LNCaP clone FGC (cell line): ENCODE data around the gene SLC19A1.

Experiments
- DNase-seq: peaks from one replicate; pipeline ENCODE4 v3.0.0-alpha.2; 2011; ENCODE audit warnings: low read depth
- H3K4me3 ChIP-seq: 2 replicates; pipeline ENCODE4 v1.5.1; 2011; ENCODE audit warnings: mild to moderate bottlenecking, low read depth, low read length, control low read depth
- TF ChIP-seq, protein P1 (sequence below): IDR thresholded peaks from 2 replicates; pipeline ENCODE4 v1.5.1; 2012; ENCODE audit warnings: mild to moderate bottlenecking; ENCODE audit not compliant: control insufficient read depth, insufficient read depth; ENCODE audit errors: extremely low read depth

Gene SLC19A1

DNA sequence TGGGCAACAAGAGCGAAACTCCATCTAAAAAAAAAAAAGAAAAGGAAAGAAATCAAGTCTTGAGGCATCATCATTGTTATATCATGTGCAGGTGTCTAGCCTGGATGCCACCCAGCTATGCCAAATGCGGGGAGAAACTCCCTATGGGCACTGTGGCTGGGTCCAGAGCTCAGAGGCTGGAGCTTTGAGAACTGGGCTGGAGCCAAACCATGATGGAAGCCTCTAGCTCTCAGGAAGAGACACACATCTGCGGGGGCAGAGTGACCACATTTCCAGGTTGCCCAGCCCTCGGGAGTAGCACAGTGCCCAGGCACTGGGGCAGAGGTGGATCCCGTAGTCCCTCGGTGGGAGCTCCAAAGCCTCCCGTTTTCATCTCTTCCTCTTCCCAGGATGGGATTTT is 78.4 kb downstream of the SLC19A1 start:
- TF ChIP-seq, protein P1, sequence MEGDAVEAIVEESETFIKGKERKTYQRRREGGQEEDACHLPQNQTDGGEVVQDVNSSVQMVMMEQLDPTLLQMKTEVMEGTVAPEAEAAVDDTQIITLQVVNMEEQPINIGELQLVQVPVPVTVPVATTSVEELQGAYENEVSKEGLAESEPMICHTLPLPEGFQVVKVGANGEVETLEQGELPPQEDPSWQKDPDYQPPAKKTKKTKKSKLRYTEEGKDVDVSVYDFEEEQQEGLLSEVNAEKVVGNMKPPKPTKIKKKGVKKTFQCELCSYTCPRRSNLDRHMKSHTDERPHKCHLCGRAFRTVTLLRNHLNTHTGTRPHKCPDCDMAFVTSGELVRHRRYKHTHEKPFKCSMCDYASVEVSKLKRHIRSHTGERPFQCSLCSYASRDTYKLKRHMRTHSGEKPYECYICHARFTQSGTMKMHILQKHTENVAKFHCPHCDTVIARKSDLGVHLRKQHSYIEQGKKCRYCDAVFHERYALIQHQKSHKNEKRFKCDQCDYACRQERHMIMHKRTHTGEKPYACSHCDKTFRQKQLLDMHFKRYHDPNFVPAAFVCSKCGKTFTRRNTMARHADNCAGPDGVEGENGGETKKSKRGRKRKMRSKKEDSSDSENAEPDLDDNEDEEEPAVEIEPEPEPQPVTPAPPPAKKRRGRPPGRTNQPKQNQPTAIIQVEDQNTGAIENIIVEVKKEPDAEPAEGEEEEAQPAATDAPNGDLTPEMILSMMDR = no peak
- no peak overlapping the region for H3K4me3 ChIP-seq
- no peak for DNase-seq

DNA sequence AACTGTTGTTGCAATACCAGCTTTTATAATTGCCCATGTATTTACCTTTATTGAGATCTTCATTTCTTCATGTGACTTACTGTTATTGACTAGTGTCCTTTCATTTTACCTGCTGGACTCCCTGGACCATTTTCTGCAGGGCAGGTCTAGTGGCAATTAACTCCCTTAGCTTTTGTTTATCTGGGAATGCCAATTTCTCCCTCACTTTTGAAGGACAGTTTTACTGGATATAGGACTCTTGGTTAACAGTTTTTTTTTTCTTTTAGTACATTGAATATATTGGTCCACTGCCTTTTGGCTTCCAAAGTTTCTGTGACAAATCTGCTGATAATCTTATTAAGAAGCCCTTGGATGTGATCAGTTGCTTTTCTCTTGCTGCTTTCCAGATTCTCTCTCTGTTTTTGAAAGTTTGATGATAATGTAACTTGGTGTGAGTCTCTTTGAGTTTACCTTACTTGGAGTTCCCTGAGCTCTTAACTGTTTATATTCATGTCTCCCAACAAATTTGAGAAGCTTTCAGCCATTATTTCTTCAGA is 80.4 kb downstream of the SLC19A1 start:
- TF ChIP-seq, protein P1 = no peak
- no peak for DNase-seq
- H3K4me3 ChIP-seq = no peak overlapping the region

DNA sequence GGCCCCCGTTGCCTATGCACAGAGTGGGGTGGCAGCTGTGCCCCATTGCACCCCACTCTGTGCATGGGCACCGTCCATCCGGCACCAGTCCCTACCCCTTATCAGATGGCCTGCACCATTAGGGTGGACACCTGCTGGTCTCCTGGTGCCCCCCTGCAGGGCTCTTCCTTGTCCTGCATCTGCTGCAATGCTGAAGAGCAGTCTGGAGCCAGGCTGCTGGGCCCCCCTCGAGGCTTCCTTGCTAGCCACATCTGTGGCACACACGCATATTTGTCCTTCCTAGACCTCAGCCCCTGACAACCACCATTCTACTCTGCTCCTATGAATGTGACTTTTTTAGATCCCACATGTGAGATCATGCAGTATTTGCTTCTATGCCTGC is 80.9 kb downstream of the SLC19A1 start:
- no peak for DNase-seq
- no peak overlapping the region for H3K4me3 ChIP-seq
- TF ChIP-seq, protein P1 = no peak

DNA sequence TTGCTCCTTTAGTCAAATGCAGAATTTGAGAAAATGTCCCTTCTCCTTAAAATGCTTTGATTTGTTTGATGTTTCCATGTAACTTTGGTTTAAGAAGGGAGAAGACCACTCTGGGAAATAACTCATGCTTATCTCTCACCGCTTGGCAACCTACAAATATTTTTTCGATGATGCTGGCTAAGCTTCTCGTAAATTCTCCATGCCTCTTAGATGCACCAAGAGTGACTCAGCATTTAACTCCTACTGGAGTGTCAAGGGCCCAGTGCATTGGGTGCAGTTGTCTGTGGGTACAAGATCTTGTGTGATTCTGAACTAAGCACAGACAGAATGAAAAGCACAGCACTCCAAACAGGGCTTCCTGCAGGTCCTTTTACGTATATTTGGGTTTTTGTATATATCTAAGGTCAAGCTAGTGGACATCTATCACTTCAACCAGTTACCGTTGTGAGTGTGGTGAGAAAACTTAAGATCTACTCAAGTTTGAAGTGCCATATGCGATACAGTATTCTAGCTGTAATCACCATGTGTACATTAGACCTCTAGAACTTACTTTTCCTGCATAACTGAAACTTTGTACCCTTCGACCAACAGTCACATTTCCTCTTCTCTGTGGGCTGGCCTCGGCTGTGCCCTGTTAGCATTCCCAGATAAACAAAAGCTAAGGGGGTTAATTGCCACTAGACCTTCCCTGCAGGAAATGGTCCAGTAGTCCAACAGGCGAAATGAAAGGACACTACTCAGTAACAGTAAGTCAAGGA is 81.5 kb downstream of the SLC19A1 start:
- TF ChIP-seq, protein P1 = no peak
- no peak overlapping the region for H3K4me3 ChIP-seq
- no peak for DNase-seq

DNA sequence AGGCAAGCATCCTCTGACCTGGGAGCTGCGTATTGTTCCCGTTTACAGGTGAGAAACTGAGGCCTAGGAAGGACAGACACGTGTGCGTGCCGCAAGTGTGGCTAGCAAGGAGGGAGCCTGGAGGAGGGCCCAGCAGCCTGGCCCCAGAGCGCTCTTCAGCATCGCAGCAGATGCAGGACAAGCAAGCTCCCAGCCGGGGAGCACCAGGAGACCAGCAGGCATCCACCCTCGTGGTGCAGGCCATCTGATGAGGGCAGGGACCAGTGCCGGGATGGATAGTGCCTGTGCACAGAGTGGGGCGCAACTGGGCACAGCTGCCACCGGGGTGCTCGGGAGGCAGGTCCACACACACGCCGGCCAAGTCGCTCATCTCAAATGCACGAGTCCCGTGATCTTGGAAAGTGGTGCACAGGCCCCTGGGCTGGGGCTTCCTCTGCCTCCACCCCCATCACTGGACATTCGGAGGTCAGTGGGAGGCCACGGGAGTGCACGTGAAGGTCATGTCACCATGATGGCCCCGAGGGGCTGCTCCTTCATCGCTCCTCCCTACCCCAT is 82.2 kb downstream of the SLC19A1 start:
- TF ChIP-seq, protein P1 = no peak
- no peak for DNase-seq
- H3K4me3 ChIP-seq = no peak overlapping the region

DNA sequence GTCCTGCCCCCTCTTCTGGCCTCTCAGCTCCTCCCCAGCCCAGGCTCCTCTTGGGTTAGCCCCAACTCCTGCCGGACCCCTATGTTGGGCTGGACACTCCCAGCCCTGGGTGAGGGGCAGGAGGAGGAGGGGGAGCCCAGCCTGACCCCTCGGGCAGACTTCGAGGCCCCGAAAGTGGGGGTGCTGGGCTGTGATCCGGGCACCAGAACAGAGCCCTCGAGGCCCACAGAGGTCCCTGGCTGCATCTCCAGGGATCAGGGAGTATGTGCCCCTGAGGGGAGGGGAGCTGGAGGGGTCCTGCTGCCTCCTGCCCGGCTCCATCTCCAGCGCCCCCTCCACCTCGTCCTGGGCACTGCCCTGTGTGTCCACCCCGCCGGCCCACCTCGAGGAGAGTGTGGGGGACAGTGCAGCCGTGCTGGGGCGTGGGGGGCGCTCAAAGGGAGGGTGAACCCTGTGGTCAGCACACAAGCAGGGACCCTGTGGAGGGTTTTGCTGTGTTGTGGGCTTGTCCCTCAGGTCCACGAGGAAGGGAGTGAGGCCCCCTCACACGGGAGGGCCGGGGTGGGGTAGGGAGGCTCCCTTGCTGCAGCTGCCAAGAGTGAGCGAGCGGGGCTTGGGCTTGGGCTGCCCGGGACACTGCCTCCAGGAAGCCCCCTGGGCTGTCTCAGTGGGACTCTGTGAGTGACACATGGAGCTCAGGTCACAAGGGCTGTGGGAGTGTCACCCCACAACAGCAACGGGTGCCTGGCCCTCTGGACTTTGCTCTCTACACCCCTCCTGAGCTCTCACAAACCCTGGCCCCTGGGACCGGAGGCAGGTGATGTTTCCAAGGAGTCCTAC is 82.8 kb downstream of the SLC19A1 start:
- TF ChIP-seq, protein P1 = no peak
- no peak overlapping the region for H3K4me3 ChIP-seq
- no peak for DNase-seq
